Body of pancreas (tissue), 4 donors: ENCODE results near the gene NR2C2.

ENCODE experiments used
- CTCF ChIP-seq, 7 experiments: fragments of 450-650 bp in 4 of 7; fragments of 200-600 bp in 3 of 7; sonication (generic) in 3 of 7; IDR thresholded peaks; one replicate each; pipeline ENCODE4 v1.5.1; 2016 to 2019; ENCODE audit warnings: antibody characterized with exemption in 7 of 7
- POLR2A ChIP-seq, 3 donors: fragments of 450-650 bp; IDR thresholded peaks; one replicate each; pipeline ENCODE4 v1.6.1; 2016; ENCODE audit warnings: antibody characterized with exemption in 3 of 3, mild to moderate bottlenecking in 2 of 3

- TF ChIP-seq CTCF (IDR thresholded peaks at IDR 0.05) = peak; percentile 4 to 47 (median 26)
- no peak for TF ChIP-seq POLR2A (IDR thresholded peaks at IDR 0.05)
Observed at GRCh38 chr3:15051531-15051930, 104.1 kb downstream of the NR2C2 start.
